Fibroblast of lung (primary cell): ENCODE measurements around the gene OCLN. TPM values are rescaled to one million over a fixed set of nuclear protein-coding genes. Genes with fewer than 3 reads are reported as not detected.

ENCODE experiments used
- DNase-seq, 2 donors: peaks; one replicate each; pipeline versions ENCODE4 v3.0.0 to v3.0.0-alpha.2; 2010; ENCODE audit warnings: low read depth in 2 of 2
- H2AFZ ChIP-seq: 2 replicates; pipeline ENCODE4 v1.5.1; 2012; ENCODE audit warnings: low read length, control low read depth, inconsistent platforms
- H3K27ac ChIP-seq: 2 replicates; pipeline ENCODE4 v1.5.1; 2011; ENCODE audit warnings: low read length, control low read depth; ENCODE audit not compliant: insufficient read depth
- H3K27me3 ChIP-seq: 2 replicates; pipeline ENCODE4 v1.5.1; 2011; ENCODE audit warnings: mild to moderate bottlenecking, low read length; ENCODE audit not compliant: control insufficient read depth, insufficient read depth
- H3K36me3 ChIP-seq: 2 replicates; pipeline ENCODE4 v1.5.1; 2011; ENCODE audit warnings: low read length; ENCODE audit not compliant: control insufficient read depth, insufficient read depth
- H3K4me1 ChIP-seq: 2 replicates; pipeline ENCODE4 v1.5.1; 2011; ENCODE audit warnings: low read length; ENCODE audit not compliant: control insufficient read depth, insufficient read depth; ENCODE audit errors: extremely low read depth
- H3K4me2 ChIP-seq: 2 replicates; pipeline ENCODE4 v1.5.1; 2011; ENCODE audit warnings: low read length, control low read depth; ENCODE audit not compliant: insufficient read depth; ENCODE audit errors: extremely low read depth
- H3K4me3 ChIP-seq, 4 experiments: fragments of 200-600 bp in 1 of 4; sonication (generic) in 1 of 4; replicated peaks in 1 of 4; 2 replicates each; pipeline ENCODE4 v1.5.1; 2011 to 2016; ENCODE audit warnings: low read length in 4 of 4, low read depth in 3 of 4, mild to moderate bottlenecking in 3 of 4, control low read depth in 2 of 4, inconsistent platforms in 1 of 4, mixed read lengths in 1 of 4; ENCODE audit not compliant: insufficient read depth in 1 of 4; ENCODE audit errors: control extremely low read depth in 1 of 4
- H3K79me2 ChIP-seq: 2 replicates; pipeline ENCODE4 v1.5.1; 2012; ENCODE audit warnings: mild to moderate bottlenecking, low read length, inconsistent platforms; ENCODE audit not compliant: control insufficient read depth, insufficient read depth
- H3K9ac ChIP-seq: 2 replicates; pipeline ENCODE4 v1.5.1; 2011; ENCODE audit warnings: mild to moderate bottlenecking, low read length, control low read depth; ENCODE audit not compliant: insufficient read depth
- H3K9me3 ChIP-seq: 2 replicates; pipeline ENCODE4 v1.5.1; 2012; ENCODE audit warnings: low read depth, low read length; ENCODE audit not compliant: control insufficient read depth, insufficient read depth
- H4K20me1 ChIP-seq: 2 replicates; pipeline ENCODE4 v1.5.1; 2011; ENCODE audit warnings: low read length; ENCODE audit not compliant: control insufficient read depth, insufficient read depth; ENCODE audit errors: extremely low read depth
- EZH2 ChIP-seq: IDR thresholded peaks from 2 replicates; pipeline ENCODE4 v1.5.1; 2012; ENCODE audit warnings: low read length, control low read depth, mild to moderate bottlenecking; ENCODE audit errors: missing control alignments
- polyA plus RNA-seq, 2 donors: library from polyadenylated mRNA; depleted of rRNA in 1 of 2; stranded (reverse) in 1 of 2; unstranded in 1 of 2; fragments of >200 nt; gene quantifications; 2 replicates each; pipeline ENCODE4 v1.2.1, GENCODE V29; 2011 to 2012; ENCODE audit warnings: missing spikeins in 1 of 2
- total RNA-seq: library from RNA; depleted of rRNA; stranded (reverse); fragments of >200 nt; gene quantifications from 2 replicates; pipeline ENCODE4 v1.2.1, GENCODE V29; 2014
- TF ChIP-seq, protein P1 (sequence below), 2 donors: IDR thresholded peaks in 1 of 2; conservative IDR thresholded peaks in 1 of 2; 1 replicate in 1 of 2; 2 replicates in 1 of 2; pipeline ENCODE4 v1.5.1; 2011 to 2012; ENCODE audit warnings: low read length in 2 of 2, control low read depth in 1 of 2, inconsistent platforms in 1 of 2, low read depth in 1 of 2, mild to moderate bottlenecking in 1 of 2

The OCLN gene
- total and polyA plus RNA-seq, 2 donors (not counting 1 experiment from before 2014, with no cell fraction given), result 3.1 to 7.8 TPM

GRCh38 chr5:69502367-69502766, 9.8 kb downstream of the OCLN start:
- Histone ChIP-seq H3K27ac (peak overlapping the region; percentile 77), H3K27me3 (no peaks in the 10 kb centered on the region), H3K9ac (no peak overlapping the region), H3K9me3 (no peaks in the 10 kb centered on the region), H3K36me3 (no peaks in the 10 kb centered on the region), H2AFZ (peak overlapping the region; percentile 17), H3K4me3 (peak overlapping the region in 2 of 4 experiments; percentile 1 to 10), H4K20me1 (no peaks in the 10 kb centered on the region), H3K79me2 (no peaks in the 10 kb centered on the region), H3K4me2 (peak overlapping the region; percentile 75), H3K4me1 (peaks cover 14% of the 10 kb centered on the region)
- DNase-seq, result peak in 1 of 2 donors; percentile 20
- no peak for TF ChIP-seq EZH2
- TF ChIP-seq, protein P1, sequence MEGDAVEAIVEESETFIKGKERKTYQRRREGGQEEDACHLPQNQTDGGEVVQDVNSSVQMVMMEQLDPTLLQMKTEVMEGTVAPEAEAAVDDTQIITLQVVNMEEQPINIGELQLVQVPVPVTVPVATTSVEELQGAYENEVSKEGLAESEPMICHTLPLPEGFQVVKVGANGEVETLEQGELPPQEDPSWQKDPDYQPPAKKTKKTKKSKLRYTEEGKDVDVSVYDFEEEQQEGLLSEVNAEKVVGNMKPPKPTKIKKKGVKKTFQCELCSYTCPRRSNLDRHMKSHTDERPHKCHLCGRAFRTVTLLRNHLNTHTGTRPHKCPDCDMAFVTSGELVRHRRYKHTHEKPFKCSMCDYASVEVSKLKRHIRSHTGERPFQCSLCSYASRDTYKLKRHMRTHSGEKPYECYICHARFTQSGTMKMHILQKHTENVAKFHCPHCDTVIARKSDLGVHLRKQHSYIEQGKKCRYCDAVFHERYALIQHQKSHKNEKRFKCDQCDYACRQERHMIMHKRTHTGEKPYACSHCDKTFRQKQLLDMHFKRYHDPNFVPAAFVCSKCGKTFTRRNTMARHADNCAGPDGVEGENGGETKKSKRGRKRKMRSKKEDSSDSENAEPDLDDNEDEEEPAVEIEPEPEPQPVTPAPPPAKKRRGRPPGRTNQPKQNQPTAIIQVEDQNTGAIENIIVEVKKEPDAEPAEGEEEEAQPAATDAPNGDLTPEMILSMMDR (conservative IDR thresholded peaks at IDR 0.05 in 1 of 2, IDR thresholded peaks at IDR 0.05 in 1 of 2; ENCODE audit: low read depth in 1 of 2, low read length in 2 of 2), result no peak

DNA sequence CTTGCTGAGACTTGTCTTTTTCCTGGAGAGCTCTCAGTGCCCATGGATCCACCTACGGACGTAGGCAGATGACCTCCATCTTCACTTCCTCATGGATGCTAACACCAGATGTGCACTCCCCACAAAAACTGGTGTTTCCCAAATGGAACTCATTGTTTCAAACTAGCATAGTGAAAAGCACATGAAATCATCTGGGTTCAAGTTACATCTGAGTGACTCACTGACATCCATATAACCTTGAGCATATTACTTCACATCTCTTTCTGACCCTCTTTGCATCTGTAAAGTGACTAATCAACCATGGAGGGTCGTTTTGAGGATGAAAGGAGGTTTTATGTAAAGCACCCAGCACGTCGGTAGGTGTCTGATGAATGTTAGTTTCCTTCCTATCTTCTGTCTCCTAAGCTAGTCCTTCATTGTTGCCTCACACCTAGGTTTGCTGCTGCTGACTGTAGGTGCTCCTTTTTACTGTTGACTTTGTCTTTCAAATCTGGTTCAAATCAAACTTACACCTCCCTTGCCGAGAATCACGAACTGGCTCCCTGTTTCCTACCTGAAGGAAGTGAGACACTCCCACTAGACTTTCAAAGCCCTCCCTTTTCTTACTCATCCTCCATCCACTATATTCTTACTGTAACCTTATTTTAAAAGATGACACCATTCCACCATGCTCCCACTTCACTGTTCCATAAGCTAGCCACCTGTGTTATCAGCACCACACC, 10.3 kb downstream of the OCLN start:
- Histone ChIP-seq H3K4me2 (peak overlapping the region; percentile 75), H3K4me1 (peaks cover 14% of the 10 kb centered on the region)
- peak; percentile 86 to 91 for DNase-seq

DNA sequence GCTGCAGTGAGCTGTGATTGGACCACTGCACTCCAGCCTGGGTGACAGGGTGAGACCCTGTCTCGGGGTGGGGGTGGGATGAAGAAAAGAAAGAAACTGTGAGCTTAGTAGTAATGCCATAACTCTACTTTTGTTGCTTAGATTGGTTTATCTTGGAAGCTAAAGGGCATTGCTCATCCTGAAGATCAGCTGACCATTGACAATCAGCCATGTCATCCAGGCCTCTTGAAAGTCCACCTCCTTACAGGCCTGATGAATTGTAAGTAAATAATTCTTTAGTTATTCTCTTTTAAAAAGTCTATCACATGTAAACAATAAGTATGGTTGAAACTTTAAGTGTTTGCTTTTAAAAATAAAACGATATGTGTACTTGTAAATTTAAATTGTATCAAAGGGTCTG, 11.4 kb downstream of the OCLN start:
- Histone ChIP-seq H3K9ac (no peak overlapping the region), H3K79me2 (no peaks in the 10 kb centered on the region), H3K9me3 (no peaks in the 10 kb centered on the region), H3K4me1 (peaks cover 14% of the 10 kb centered on the region), H4K20me1 (no peaks in the 10 kb centered on the region), H3K27ac (no peak overlapping the region), H3K4me2 (no peak overlapping the region), H3K4me3 (no peak overlapping the region), H2AFZ (no peak overlapping the region), H3K27me3 (no peaks in the 10 kb centered on the region), H3K36me3 (no peaks in the 10 kb centered on the region)
- DNase-seq, result peak in 1 of 2 donors; percentile 22
- TF ChIP-seq, protein P1 (conservative IDR thresholded peaks at IDR 0.05 in 1 of 2, IDR thresholded peaks at IDR 0.05 in 1 of 2; ENCODE audit: low read depth in 1 of 2, low read length in 2 of 2), result no peak
- TF ChIP-seq EZH2, result no peak

More for the DNA sequence above, 10.3 kb downstream of the OCLN start:
- no peak for TF ChIP-seq EZH2
- TF ChIP-seq, protein P1 (conservative IDR thresholded peaks at IDR 0.05 in 1 of 2, IDR thresholded peaks at IDR 0.05 in 1 of 2; ENCODE audit: low read depth in 1 of 2, low read length in 2 of 2), result no peak
- H2AFZ ChIP-seq, result peak overlapping the region; percentile 17
- H3K27me3 ChIP-seq, result no peaks in the 10 kb centered on the region
- H3K36me3 ChIP-seq, result no peaks in the 10 kb centered on the region
- no peaks in the 10 kb centered on the region for H3K9me3 ChIP-seq
- H3K4me3 ChIP-seq, result no peak overlapping the region
- peak overlapping the region; percentile 77 for H3K27ac ChIP-seq
- no peaks in the 10 kb centered on the region for H4K20me1 ChIP-seq
- no peak overlapping the region for H3K9ac ChIP-seq
- H3K79me2 ChIP-seq, result no peaks in the 10 kb centered on the region
